Measurements from ENCODE around the gene ABLIM2. TPM values are rescaled to one million over a fixed set of nuclear protein-coding genes. Genes with fewer than 3 reads are reported as not detected.
"Not testable (repeated sequence)": the region's sequence is repeated elsewhere in the genome, so short reads cannot be mapped to it uniquely, and the experiment has no call there.

ABLIM2 gene
- polyA plus RNA-seq, 4 donors: 1.1 to 12.7 (median 4.4) TPM

GRCh38 chr4:7928711-7929110 is 229.9 kb downstream of the ABLIM2 start:
- H3K4me3 ChIP-seq (ENCODE audit: low read depth in 1 of 3, low read length in 3 of 3): no peak overlapping the region
- H3K4me1 ChIP-seq (ENCODE audit: control insufficient read depth in 3 of 3, insufficient read depth in 2 of 3, low read depth in 1 of 3, low read length in 2 of 3): peaks cover 0 to 5% (median 3%) of the 10 kb centered on the region in 3 donors
- DNase-seq: no peak
- H3K27me3 ChIP-seq (ENCODE audit: control insufficient read depth in 3 of 3, insufficient read depth in 3 of 3, low read length in 3 of 3): no peaks in the 10 kb centered on the region
- H3K36me3 ChIP-seq (ENCODE audit: control insufficient read depth in 3 of 3, insufficient read depth in 2 of 3, low read depth in 1 of 3, low read length in 3 of 3): peaks cover 0 to 18% (median 0%) of the 10 kb centered on the region in 3 donors
- no peak overlapping the region for H3K27ac ChIP-seq (ENCODE audit: low read depth in 1 of 3, low read length in 2 of 3)
- FAIRE-seq: no peak
- WGBS, 3 donors: 81 to 96% (median 83%) methylated on average over 7 of the region's 7 CpGs
- peaks cover 0 to 4% of the 10 kb centered on the region in 2 donors for H3K9me3 ChIP-seq (ENCODE audit: control insufficient read depth in 2 of 2, insufficient read depth in 1 of 2, low read depth in 1 of 2, low read length in 1 of 2)

- WGBS, 3 donors: 71 to 85% (median 78%) methylated on average over 7 of the region's 7 CpGs
- H3K4me3 ChIP-seq (ENCODE audit: low read depth in 1 of 3, low read length in 3 of 3): no peak overlapping the region
- no peak for DNase-seq
These were observed 231.8 kb downstream of the ABLIM2 start for GRCh38 chr4:7926822-7927221.

GRCh38 chr4:7924570-7924969 is 234.0 kb downstream of the ABLIM2 start:
- peaks cover 0 to 3% (median 0%) of the 10 kb centered on the region in 3 donors for H3K4me1 ChIP-seq (ENCODE audit: control insufficient read depth in 3 of 3, insufficient read depth in 2 of 3, low read depth in 1 of 3, low read length in 2 of 3)
- peaks cover 0 to 14% (median 0%) of the 10 kb centered on the region in 3 donors for H3K36me3 ChIP-seq (ENCODE audit: control insufficient read depth in 3 of 3, insufficient read depth in 2 of 3, low read depth in 1 of 3, low read length in 3 of 3)
- FAIRE-seq (no peak), DNase-seq (no peak)
- WGBS, 3 donors: 68 to 83% (median 75%) methylated on average over 4 of the region's 4 CpGs
- no peak overlapping the region for H3K27ac ChIP-seq (ENCODE audit: low read depth in 1 of 3, low read length in 2 of 3)
- H3K4me3 ChIP-seq (ENCODE audit: low read depth in 1 of 3, low read length in 3 of 3): no peak overlapping the region
- no peaks in the 10 kb centered on the region for H3K27me3 ChIP-seq (ENCODE audit: control insufficient read depth in 3 of 3, insufficient read depth in 3 of 3, low read length in 3 of 3)
- peaks cover 0 to 4% of the 10 kb centered on the region in 2 donors for H3K9me3 ChIP-seq (ENCODE audit: control insufficient read depth in 2 of 2, insufficient read depth in 1 of 2, low read depth in 1 of 2, low read length in 1 of 2)

More at GRCh38 chr4:7926822-7927221, 231.8 kb downstream of the ABLIM2 start:
- Histone ChIP-seq H3K9me3 (ENCODE audit: control insufficient read depth in 2 of 2, insufficient read depth in 1 of 2, low read depth in 1 of 2, low read length in 1 of 2) (peaks cover 0 to 4% of the 10 kb centered on the region in 2 donors), H3K36me3 (ENCODE audit: control insufficient read depth in 3 of 3, insufficient read depth in 2 of 3, low read depth in 1 of 3, low read length in 3 of 3) (peaks cover 0 to 14% (median 0%) of the 10 kb centered on the region in 3 donors), H3K27me3 (ENCODE audit: control insufficient read depth in 3 of 3, insufficient read depth in 3 of 3, low read length in 3 of 3) (no peaks in the 10 kb centered on the region), H3K27ac (ENCODE audit: low read depth in 1 of 3, low read length in 2 of 3) (no peak overlapping the region), H3K4me1 (ENCODE audit: control insufficient read depth in 3 of 3, insufficient read depth in 2 of 3, low read depth in 1 of 3, low read length in 2 of 3) (peaks cover 0 to 5% (median 3%) of the 10 kb centered on the region in 3 donors)
- no peak for FAIRE-seq

GRCh38 chr4:7924163-7924562 is 234.4 kb downstream of the ABLIM2 start:
- 68 to 84% (median 74%) methylated on average over 7 of the region's 7 CpGs for WGBS, 3 donors
- Histone ChIP-seq H3K9me3 (ENCODE audit: control insufficient read depth in 2 of 2, insufficient read depth in 1 of 2, low read depth in 1 of 2, low read length in 1 of 2) (peaks cover 0 to 4% of the 10 kb centered on the region in 2 donors), H3K4me3 (ENCODE audit: low read depth in 1 of 3, low read length in 3 of 3) (no peak overlapping the region), H3K36me3 (ENCODE audit: control insufficient read depth in 3 of 3, insufficient read depth in 2 of 3, low read depth in 1 of 3, low read length in 3 of 3) (peaks cover 0 to 11% (median 0%) of the 10 kb centered on the region in 3 donors), H3K27ac (ENCODE audit: low read depth in 1 of 3, low read length in 2 of 3) (no peak overlapping the region), H3K4me1 (ENCODE audit: control insufficient read depth in 3 of 3, insufficient read depth in 2 of 3, low read depth in 1 of 3, low read length in 2 of 3) (no peaks in the 10 kb centered on the region), H3K27me3 (ENCODE audit: control insufficient read depth in 3 of 3, insufficient read depth in 3 of 3, low read length in 3 of 3) (no peaks in the 10 kb centered on the region)
- DNase-seq: no peak
- no peak for FAIRE-seq

- no peak for FAIRE-seq
These were observed 236.1 kb downstream of the ABLIM2 start for GRCh38 chr4:7922466-7922865.

GRCh38 chr4:7918981-7919380 is 239.6 kb downstream of the ABLIM2 start:
- FAIRE-seq: no peak
- Histone ChIP-seq H3K36me3 (ENCODE audit: control insufficient read depth in 3 of 3, insufficient read depth in 2 of 3, low read depth in 1 of 3, low read length in 3 of 3) (no peaks in the 10 kb centered on the region), H3K4me1 (ENCODE audit: control insufficient read depth in 3 of 3, insufficient read depth in 2 of 3, low read depth in 1 of 3, low read length in 2 of 3) (no peaks in the 10 kb centered on the region), H3K9me3 (ENCODE audit: control insufficient read depth in 2 of 2, insufficient read depth in 1 of 2, low read depth in 1 of 2, low read length in 1 of 2) (no peaks in the 10 kb centered on the region), H3K4me3 (ENCODE audit: low read depth in 1 of 3, low read length in 3 of 3) (no peak overlapping the region), H3K27ac (ENCODE audit: low read depth in 1 of 3, low read length in 2 of 3) (no peak overlapping the region), H3K27me3 (ENCODE audit: control insufficient read depth in 3 of 3, insufficient read depth in 3 of 3, low read length in 3 of 3) (no peaks in the 10 kb centered on the region)
- no peak for DNase-seq
- WGBS, 3 donors: 81 to 87% (median 85%) methylated on average over 12 of the region's 12 CpGs

More at GRCh38 chr4:7922466-7922865, 236.1 kb downstream of the ABLIM2 start:
- H3K27me3 ChIP-seq (ENCODE audit: control insufficient read depth in 3 of 3, insufficient read depth in 3 of 3, low read length in 3 of 3): no peaks in the 10 kb centered on the region
- no peak overlapping the region for H3K4me3 ChIP-seq (ENCODE audit: low read depth in 1 of 3, low read length in 3 of 3)
- WGBS, 3 donors: 90 to 95% (median 94%) methylated on average over 7 of the region's 7 CpGs
- H3K36me3 ChIP-seq (ENCODE audit: control insufficient read depth in 3 of 3, insufficient read depth in 2 of 3, low read depth in 1 of 3, low read length in 3 of 3): peaks cover 0 to 5% (median 0%) of the 10 kb centered on the region in 3 donors
- no peak overlapping the region for H3K27ac ChIP-seq (ENCODE audit: low read depth in 1 of 3, low read length in 2 of 3)
- DNase-seq: no peak
- H3K9me3 ChIP-seq (ENCODE audit: control insufficient read depth in 2 of 2, insufficient read depth in 1 of 2, low read depth in 1 of 2, low read length in 1 of 2): peaks cover 0 to 4% of the 10 kb centered on the region in 2 donors
- no peaks in the 10 kb centered on the region for H3K4me1 ChIP-seq (ENCODE audit: control insufficient read depth in 3 of 3, insufficient read depth in 2 of 3, low read depth in 1 of 3, low read length in 2 of 3)

- WGBS, 3 donors: 79 to 89% (median 83%) methylated on average over 14 to 18 of the region's 18 CpGs
- not testable (repeated sequence) for FAIRE-seq; H3K4me3 ChIP-seq (ENCODE audit: low read depth in 1 of 3, low read length in 3 of 3); H3K27me3 ChIP-seq (ENCODE audit: control insufficient read depth in 3 of 3, insufficient read depth in 3 of 3, low read length in 3 of 3); H3K9me3 ChIP-seq (ENCODE audit: control insufficient read depth in 2 of 2, insufficient read depth in 1 of 2, low read depth in 1 of 2, low read length in 1 of 2); H3K36me3 ChIP-seq (ENCODE audit: control insufficient read depth in 3 of 3, insufficient read depth in 2 of 3, low read depth in 1 of 3, low read length in 3 of 3); H3K27ac ChIP-seq (ENCODE audit: low read depth in 1 of 3, low read length in 2 of 3); H3K4me1 ChIP-seq (ENCODE audit: control insufficient read depth in 3 of 3, insufficient read depth in 2 of 3, low read depth in 1 of 3, low read length in 2 of 3); DNase-seq
These were observed 240.4 kb downstream of the ABLIM2 start for GRCh38 chr4:7918187-7918586.

GRCh38 chr4:7917669-7918068 is 240.9 kb downstream of the ABLIM2 start:
- Histone ChIP-seq H3K27me3 (ENCODE audit: control insufficient read depth in 3 of 3, insufficient read depth in 3 of 3, low read length in 3 of 3) (no peaks in the 10 kb centered on the region), H3K4me3 (ENCODE audit: low read depth in 1 of 3, low read length in 3 of 3) (no peak overlapping the region), H3K4me1 (ENCODE audit: control insufficient read depth in 3 of 3, insufficient read depth in 2 of 3, low read depth in 1 of 3, low read length in 2 of 3) (no peaks in the 10 kb centered on the region), H3K36me3 (ENCODE audit: control insufficient read depth in 3 of 3, insufficient read depth in 2 of 3, low read depth in 1 of 3, low read length in 3 of 3) (no peaks in the 10 kb centered on the region), H3K9me3 (ENCODE audit: control insufficient read depth in 2 of 2, insufficient read depth in 1 of 2, low read depth in 1 of 2, low read length in 1 of 2) (no peaks in the 10 kb centered on the region), H3K27ac (ENCODE audit: low read depth in 1 of 3, low read length in 2 of 3) (no peak overlapping the region)
- 86 to 88% (median 88%) methylated on average over 6 of the region's 6 CpGs for WGBS, 3 donors
- DNase-seq: no peak
- no peak for FAIRE-seq

- H3K36me3 ChIP-seq (ENCODE audit: control insufficient read depth in 3 of 3, insufficient read depth in 2 of 3, low read depth in 1 of 3, low read length in 3 of 3): peaks cover 0 to 2% (median 0%) of the 10 kb centered on the region in 3 donors
- no peaks in the 10 kb centered on the region for H3K27me3 ChIP-seq (ENCODE audit: control insufficient read depth in 3 of 3, insufficient read depth in 3 of 3, low read length in 3 of 3)
- FAIRE-seq (no peak), DNase-seq (no peak)
- H3K9me3 ChIP-seq (ENCODE audit: control insufficient read depth in 2 of 2, insufficient read depth in 1 of 2, low read depth in 1 of 2, low read length in 1 of 2): no peaks in the 10 kb centered on the region
- 37 to 57% (median 41%) methylated on average over 6 of the region's 6 CpGs for WGBS, 3 donors
- no peak overlapping the region for H3K27ac ChIP-seq (ENCODE audit: low read depth in 1 of 3, low read length in 2 of 3)
- H3K4me1 ChIP-seq (ENCODE audit: control insufficient read depth in 3 of 3, insufficient read depth in 2 of 3, low read depth in 1 of 3, low read length in 2 of 3): peaks cover 0 to 4% (median 0%) of the 10 kb centered on the region in 3 donors
- no peak overlapping the region for H3K4me3 ChIP-seq (ENCODE audit: low read depth in 1 of 3, low read length in 3 of 3)
These were observed 242.8 kb downstream of the ABLIM2 start for GRCh38 chr4:7915875-7916242.

All from small intestine (tissue), 7 donors.